ENCODE results near the gene RNF167. TPM values are rescaled to one million over a fixed set of nuclear protein-coding genes. Genes with fewer than 3 reads are reported as not detected.
A peak's percentile ranks its signal among the peaks of the same experiment; 100 is the strongest.

RNF167 gene
- total RNA-seq, 1 experiment from 2014 or later = 135 TPM

DNA sequence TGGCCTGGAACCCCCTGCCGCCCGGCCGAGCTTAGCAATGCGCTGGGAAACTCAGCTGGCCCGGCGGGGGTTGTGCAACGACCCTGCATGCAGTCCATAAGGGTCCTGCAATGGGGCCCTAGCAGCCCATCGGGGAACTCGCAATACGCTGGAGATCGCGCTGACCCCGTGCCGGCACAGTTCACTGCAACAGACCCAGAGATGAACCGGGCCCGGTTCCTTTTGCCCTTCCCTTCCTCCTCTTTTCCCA, 597 bp upstream of the RNF167 start:
- peaks cover 61% of the 10 kb centered on the region for H3F3A ChIP-seq (ENCODE audit: insufficient read depth, low read depth)
- peaks cover 24% of the 10 kb centered on the region for H3K4me1 ChIP-seq (replicated peaks; ENCODE audit: insufficient read depth)
- peak overlapping the region; percentile 100 for H3K4me2 ChIP-seq
- ChIA-PET CTCF (interaction anchor here (0.7 kb wide), 1 partner anchor 16 kb away, joined by 6 read pairs; no protein-coding TSS in a partner anchor), POLR2A (ENCODE audit: unreplicated experiment) (interaction anchor here (0.6 to 2.3 kb wide), 4 partner anchors 9 to 47 kb away, joined by 3 to 20 read pairs (median 16); partner anchors contain the start of genes PFN1 and SPAG7)
- H2AFZ ChIP-seq = peak overlapping the region; percentile 92
- H3K27ac ChIP-seq = peak overlapping the region; percentile 87
- H3K27me3 ChIP-seq (ENCODE audit: insufficient read depth, low read depth) = no peaks in the 10 kb centered on the region
- peaks cover 18% of the 10 kb centered on the region for H3K36me3 ChIP-seq (ENCODE audit: low read depth)
- TF ChIP-seq, protein P1, sequence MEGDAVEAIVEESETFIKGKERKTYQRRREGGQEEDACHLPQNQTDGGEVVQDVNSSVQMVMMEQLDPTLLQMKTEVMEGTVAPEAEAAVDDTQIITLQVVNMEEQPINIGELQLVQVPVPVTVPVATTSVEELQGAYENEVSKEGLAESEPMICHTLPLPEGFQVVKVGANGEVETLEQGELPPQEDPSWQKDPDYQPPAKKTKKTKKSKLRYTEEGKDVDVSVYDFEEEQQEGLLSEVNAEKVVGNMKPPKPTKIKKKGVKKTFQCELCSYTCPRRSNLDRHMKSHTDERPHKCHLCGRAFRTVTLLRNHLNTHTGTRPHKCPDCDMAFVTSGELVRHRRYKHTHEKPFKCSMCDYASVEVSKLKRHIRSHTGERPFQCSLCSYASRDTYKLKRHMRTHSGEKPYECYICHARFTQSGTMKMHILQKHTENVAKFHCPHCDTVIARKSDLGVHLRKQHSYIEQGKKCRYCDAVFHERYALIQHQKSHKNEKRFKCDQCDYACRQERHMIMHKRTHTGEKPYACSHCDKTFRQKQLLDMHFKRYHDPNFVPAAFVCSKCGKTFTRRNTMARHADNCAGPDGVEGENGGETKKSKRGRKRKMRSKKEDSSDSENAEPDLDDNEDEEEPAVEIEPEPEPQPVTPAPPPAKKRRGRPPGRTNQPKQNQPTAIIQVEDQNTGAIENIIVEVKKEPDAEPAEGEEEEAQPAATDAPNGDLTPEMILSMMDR (conservative IDR thresholded peaks at IDR 0.05) = no peak
- no peak for TF ChIP-seq EZH2 (IDR thresholded peaks at IDR 0.05; ENCODE audit: low read depth)
- H3K9me2 ChIP-seq (ENCODE audit: insufficient read depth) = no peaks in the 10 kb centered on the region
- peaks cover 8% of the 10 kb centered on the region for H4K20me1 ChIP-seq (ENCODE audit: insufficient read depth)
- H3K79me2 ChIP-seq (ENCODE audit: low read depth) = peaks cover 58% of the 10 kb centered on the region
- H3K9me3 ChIP-seq (ENCODE audit: insufficient read depth, low read depth) = no peaks in the 10 kb centered on the region
- intact Hi-C loops (cut with micrococcal nuclease; ENCODE audit: unreplicated experiment) = loop anchor here (1.0 kb wide), 1 partner anchor 30 kb away; no protein-coding TSS in a partner anchor
- H3K4me3 ChIP-seq = peak overlapping the region; percentile 93
- BruUV-seq (replicated peaks) = no TSS peak
- no peak for DNase-seq

DNA sequence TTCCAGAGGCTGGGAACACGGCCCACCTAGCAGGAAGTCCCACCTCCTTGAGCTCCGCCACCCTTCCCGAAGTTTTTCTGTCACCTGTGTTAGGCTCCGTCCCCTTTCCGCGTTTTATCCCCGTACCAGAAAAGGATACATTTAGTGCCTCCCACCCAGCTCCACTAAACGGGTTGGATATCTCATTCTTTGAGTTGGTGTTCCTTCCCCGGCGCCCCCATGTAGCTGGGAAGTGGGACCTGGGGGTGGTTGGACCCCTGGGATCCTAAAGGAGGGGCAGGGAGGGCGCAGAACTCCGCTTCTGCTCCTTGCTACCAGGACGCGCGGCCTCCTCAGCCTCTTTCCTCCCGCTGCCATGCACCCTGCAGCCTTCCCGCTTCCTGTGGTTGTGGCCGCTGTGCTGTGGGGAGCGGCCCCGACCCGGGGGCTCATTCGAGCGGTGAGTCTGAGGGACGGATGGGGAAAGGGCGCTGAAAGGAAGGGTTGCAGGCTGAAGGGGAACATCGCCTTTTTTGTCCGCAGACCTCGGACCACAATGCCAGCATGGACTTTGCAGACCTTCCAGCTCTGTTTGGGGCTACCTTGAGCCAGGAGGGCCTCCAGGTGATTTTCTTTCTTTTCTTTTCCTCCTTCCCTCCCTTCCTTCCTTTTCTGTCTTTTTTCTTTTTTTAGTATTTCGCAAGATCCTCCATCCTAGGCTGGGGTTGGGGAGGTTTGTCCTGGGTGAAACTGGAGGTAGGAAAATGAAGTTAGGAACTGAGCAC, 669 bp downstream of the RNF167 start:
- Histone ChIP-seq H3K9me2 (ENCODE audit: insufficient read depth) (no peaks in the 10 kb centered on the region), H3K79me2 (ENCODE audit: low read depth) (peaks cover 69% of the 10 kb centered on the region), H3K4me1 (replicated peaks; ENCODE audit: insufficient read depth) (peaks cover 32% of the 10 kb centered on the region), H3K4me3 (peak overlapping the region; percentile 93), H3K27ac (peak overlapping the region; percentile 87), H3K4me2 (peak overlapping the region; percentile 100), H3F3A (ENCODE audit: insufficient read depth, low read depth) (peaks cover 67% of the 10 kb centered on the region), H2AFZ (peak overlapping the region; percentile 79), H3K9me3 (ENCODE audit: insufficient read depth, low read depth) (no peaks in the 10 kb centered on the region), H3K27me3 (ENCODE audit: insufficient read depth, low read depth) (no peaks in the 10 kb centered on the region), H4K20me1 (ENCODE audit: insufficient read depth) (peaks cover 20% of the 10 kb centered on the region), H3K36me3 (ENCODE audit: low read depth) (peaks cover 26% of the 10 kb centered on the region)
- POLR2A ChIA-PET (ENCODE audit: unreplicated experiment) = interaction anchor here (0.5 to 2.3 kb wide), 7 partner anchors 8 to 419 kb away, joined by 3 to 20 read pairs (median 13); partner anchors contain the start of genes PFN1 and SPAG7
- intact Hi-C loops (cut with micrococcal nuclease; ENCODE audit: unreplicated experiment) = loop anchor here (1.0 to 10.0 kb wide), 3 partner anchors 9 to 106 kb away; partner anchors contain the start of genes MINK1 and SPAG7
- BruUV-seq (replicated peaks) = TSS peak; percentile 82
- CTCF ChIA-PET = interaction anchor here (0.8 to 1.4 kb wide), 3 partner anchors 26 to 150 kb away, joined by 3 to 16 read pairs (median 4); no protein-coding TSS in a partner anchor
- TF ChIP-seq EZH2 (IDR thresholded peaks at IDR 0.05; ENCODE audit: low read depth) = no peak
- TF ChIP-seq, protein P1 (conservative IDR thresholded peaks at IDR 0.05) = no peak
- DNase-seq = no peak

DNA sequence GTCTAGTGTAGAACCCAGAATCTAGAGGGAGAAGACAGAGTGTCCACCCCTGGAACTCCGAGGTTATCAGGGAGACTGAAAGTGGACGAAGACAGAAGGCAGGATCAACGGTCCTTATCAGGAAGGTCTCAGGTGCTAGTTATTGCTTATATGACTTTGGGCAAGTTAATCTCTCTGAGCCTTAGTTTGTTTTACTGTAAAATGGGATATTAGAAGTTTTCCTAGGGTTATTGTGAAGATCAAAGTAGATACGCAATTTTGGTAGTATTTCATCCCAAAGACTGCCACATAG, 1.2 kb downstream of the RNF167 start:
- Histone ChIP-seq H3K9me3 (ENCODE audit: insufficient read depth, low read depth) (no peaks in the 10 kb centered on the region), H3K36me3 (ENCODE audit: low read depth) (peaks cover 29% of the 10 kb centered on the region), H4K20me1 (ENCODE audit: insufficient read depth) (peaks cover 25% of the 10 kb centered on the region), H2AFZ (peak overlapping the region; percentile 79; the same call in 1 of the 2 replicates), H3K4me2 (peak overlapping the region; percentile 100), H3K79me2 (ENCODE audit: low read depth) (peaks cover 75% of the 10 kb centered on the region), H3K27ac (peak overlapping the region; percentile 87), H3K9me2 (ENCODE audit: insufficient read depth) (no peaks in the 10 kb centered on the region), H3K4me3 (peak overlapping the region; percentile 93), H3F3A (ENCODE audit: insufficient read depth, low read depth) (peaks cover 72% of the 10 kb centered on the region), H3K27me3 (ENCODE audit: insufficient read depth, low read depth) (no peaks in the 10 kb centered on the region), H3K4me1 (replicated peaks; ENCODE audit: insufficient read depth) (peaks cover 37% of the 10 kb centered on the region)
- no peak for TF ChIP-seq EZH2 (IDR thresholded peaks at IDR 0.05; ENCODE audit: low read depth)
- TF ChIP-seq, protein P1 (conservative IDR thresholded peaks at IDR 0.05) = no peak
- ChIA-PET CTCF (no interaction called here), POLR2A (ENCODE audit: unreplicated experiment) (interaction anchor here (2.3 kb wide), 1 partner anchor 26 kb away, joined by 19 read pairs; the partner anchor contains the start of gene SPAG7)
- no TSS peak for BruUV-seq (replicated peaks)
- DNase-seq = no peak
- intact Hi-C loops (cut with micrococcal nuclease; ENCODE audit: unreplicated experiment) = loop anchor here (10.0 kb wide), 1 partner anchor 106 kb away; the partner anchor contains the start of gene MINK1
